ENCODE measurements around the gene COPS7A. TPM values are rescaled to one million over a fixed set of nuclear protein-coding genes. Genes with fewer than 3 reads are reported as not detected.

COPS7A gene
- total and polyA plus RNA-seq, 9 of the 15 experiments (the other 6 are each of a cell fraction or from before 2014, with no cell fraction given) = 12.7 to 36.0 (median 24.3) TPM

- no peaks in the 10 kb centered on the region for H3K79me2 ChIP-seq (ENCODE audit: control insufficient read depth, insufficient read depth, low read length)
- ATAC-seq (no peak), FAIRE-seq (peak; percentile 15), DNase-seq (ENCODE audit: extremely low read depth in 1 of 4, low spot score in 3 of 4) (no peak)
- no peak overlapping the region for H3K4me3 ChIP-seq
- H3K4me2 ChIP-seq (ENCODE audit: insufficient read depth, low read length) = 0 out of 2 replicates have a peak overlapping the region, but pooled peaks have one; percentile 10
- ChIA-PET CTCF (ENCODE audit: low intra/inter-chr PET ratio) (no interaction called here), POLR2A (interaction anchor here (0.8 kb wide), 1 partner anchor 12 kb away, joined by 3 read pairs; the partner anchor contains the start of gene ZNF384)
- no peaks in the 10 kb centered on the region for H4K20me1 ChIP-seq (replicated peaks; ENCODE audit: control insufficient read depth, insufficient read depth, low read length)
- intact Hi-C loops (cut with micrococcal nuclease) (no loop called here), in situ Hi-C loops (cut with MboI) (no loop called here)
- H3K27ac ChIP-seq (ENCODE audit: extremely low read depth, low read depth, low read length) = no peak overlapping the region
- H3K36me3 ChIP-seq (ENCODE audit: control insufficient read depth, insufficient read depth, low read length) = no peaks in the 10 kb centered on the region
- no peaks in the 10 kb centered on the region for H3K9me1 ChIP-seq (ENCODE audit: control insufficient read depth, insufficient read depth, low read length)
- H2AFZ ChIP-seq (ENCODE audit: low read depth, low read length) = no peak overlapping the region
- peaks cover 11 to 27% of the 10 kb centered on the region in 2 experiments; a peak in 4 of 5 replicates for H3K27me3 ChIP-seq (ENCODE audit: control insufficient read depth in 2 of 2, insufficient read depth in 2 of 2, low read length in 2 of 2)
- H3K9me3 ChIP-seq (replicated peaks; ENCODE audit: control insufficient read depth, insufficient read depth, low read depth, low read length) = no peaks in the 10 kb centered on the region
- no peak overlapping the region for H3K9ac ChIP-seq (ENCODE audit: insufficient read depth in 1 of 2, low read depth in 2 of 2, low read length in 2 of 2)
- H3K4me1 ChIP-seq (replicated peaks in 1 of 2; ENCODE audit: control insufficient read depth in 2 of 2, insufficient read depth in 2 of 2, low read length in 2 of 2) = peaks cover 5 to 21% of the 10 kb centered on the region in 2 experiments; a peak in 4 of 5 replicates
- WGBS (ENCODE audit: insufficient coverage, low coverage, missing lambda C conversion rate) = 18% methylated on average over 11 of the region's 13 CpGs
- no TSS peak for BruUV-seq (replicated peaks)
- no peak for TF ChIP-seq RBFOX2 (IDR thresholded peaks at IDR 0.05; ENCODE audit: low read depth, low read length)
- TF ChIP-seq OTX1 (CRISPR knock-in tag; IDR thresholded peaks at IDR 0.05) = no peak
- TF ChIP-seq RBM25 (IDR thresholded peaks at IDR 0.05; ENCODE audit: low read depth, low read length, severe bottlenecking) = peak; percentile 86
- TF ChIP-seq ZNF311 (CRISPR knock-in tag; IDR thresholded peaks at IDR 0.05) = no peak
- no peak for TF ChIP-seq HMGN3 (IDR thresholded peaks at IDR 0.05; ENCODE audit: borderline replicate concordance, extremely low read depth, insufficient read length, low read depth, low read length)
- no peak for TF ChIP-seq CSDE1 (IDR thresholded peaks at IDR 0.05)
- TF ChIP-seq BCL6 (CRISPR knock-in tag; IDR thresholded peaks at IDR 0.05) = no peak
- TF ChIP-seq ZNF41 (CRISPR knock-in tag; conservative IDR thresholded peaks at IDR 0.05) = no peak
- TF ChIP-seq ZNF121 (CRISPR knock-in tag; conservative IDR thresholded peaks at IDR 0.05) = no peak
- TF ChIP-seq TFAP4 (CRISPR knock-in tag; IDR thresholded peaks at IDR 0.05; ENCODE audit: borderline replicate concordance) = no peak
- TF ChIP-seq ZNF24 (IDR thresholded peaks at IDR 0.05) = no peak
- no peak for TF ChIP-seq PURB (CRISPR knock-in tag; IDR thresholded peaks at IDR 0.05; ENCODE audit: low read depth)
- no peak for TF ChIP-seq SREBF1 (IDR thresholded peaks at IDR 0.05; ENCODE audit: borderline replicate concordance, low read depth, low read length)
- 0 out of 2 replicates have a peak, but pooled peaks have one; percentile 17 for TF ChIP-seq ATF3 (IDR thresholded peaks at IDR 0.05)
- TF ChIP-seq ATF3 (CRISPR knock-in tag; conservative IDR thresholded peaks at IDR 0.05) = no peak
- no peak for TF ChIP-seq IRF1 (CRISPR knock-in tag; IDR thresholded peaks at IDR 0.05; ENCODE audit: borderline replicate concordance)
- TF ChIP-seq CLOCK (CRISPR knock-in tag; IDR thresholded peaks at IDR 0.05; ENCODE audit: borderline replicate concordance) = no peak
Observed at GRCh38 chr12:6701078-6701768, 22.6 kb upstream of the COPS7A start.

All from K562 (cell line).